ENCODE results near the gene KCTD21.

- TF ChIP-seq CTCF (conservative IDR thresholded peaks at IDR 0.05), result no peak
- no peak for TF ChIP-seq ZFX (IDR thresholded peaks at IDR 0.05)
Measured at GRCh38 chr11:78218707-78219492, 30.5 kb upstream of the KCTD21 start.
